ENCODE results near the gene PLCH2.

- TF ChIP-seq GATA3 (IDR thresholded peaks at IDR 0.05; ENCODE audit: low read depth, low read length) (no peak), GATA2 (IDR thresholded peaks at IDR 0.05; ENCODE audit: low read depth, low read length) (no peak)
Measured at GRCh38 chr1:2535455-2535854, 59.4 kb downstream of the PLCH2 start.

Data from SH-SY5Y (cell line).